Activated naive CD4-positive, alpha-beta T cell treated with anti-CD3 and anti-CD28 coated beads for 36 hours (primary cell): ENCODE measurements around the gene KLF6. TPM values are rescaled to one million over a fixed set of nuclear protein-coding genes. Genes with fewer than 3 reads are reported as not detected.

ENCODE experiments used
- CTCF ChIA-PET: fragments of 350-600 bp; sonication (Branson Sonifier 250); formaldehyde crosslinking; loops from one replicate; lab custom pipeline; 2021; ENCODE audit warnings: antibody characterized with exemption; lab: Charles Lee
- DNase-seq: peaks from one replicate; pipeline ENCODE4 v3.0.0-alpha.2; 2020
- H3K27ac Mint-ChIP-seq: one replicate; pipeline ENCODE4 v1.8.0; 2021; ENCODE audit warnings: mild to moderate bottlenecking, mixed read lengths
- H3K27me3 Mint-ChIP-seq: one replicate; pipeline ENCODE4 v1.8.0; 2021; ENCODE audit warnings: low read depth, mixed read lengths
- H3K36me3 Mint-ChIP-seq: one replicate; pipeline ENCODE4 v1.8.0; 2021; ENCODE audit warnings: low read depth, mixed read lengths
- H3K4me1 Mint-ChIP-seq: one replicate; pipeline ENCODE4 v1.8.0; 2021; ENCODE audit warnings: low read depth, mixed read lengths
- H3K4me3 Mint-ChIP-seq: one replicate; pipeline ENCODE4 v1.8.0; 2021; ENCODE audit warnings: mild to moderate bottlenecking, moderate library complexity, mixed read lengths
- H3K9me3 Mint-ChIP-seq: one replicate; pipeline ENCODE4 v1.8.0; 2021; ENCODE audit warnings: mixed read lengths
- intact Hi-C: fragments of 100-400 bp; cut with micrococcal nuclease; formaldehyde crosslinking; loops from one replicate; pipeline ENCODE4 v1.15.1; 2023
- total RNA-seq, 2 experiments: library from RNA; stranded (reverse); gene quantifications; one replicate each; pipeline ENCODE4 v1.2.3, GENCODE V29; 2021

Gene KLF6
- total RNA-seq, 2 experiments from 2014 or later: 78.9 to 82.1 TPM

DNA sequence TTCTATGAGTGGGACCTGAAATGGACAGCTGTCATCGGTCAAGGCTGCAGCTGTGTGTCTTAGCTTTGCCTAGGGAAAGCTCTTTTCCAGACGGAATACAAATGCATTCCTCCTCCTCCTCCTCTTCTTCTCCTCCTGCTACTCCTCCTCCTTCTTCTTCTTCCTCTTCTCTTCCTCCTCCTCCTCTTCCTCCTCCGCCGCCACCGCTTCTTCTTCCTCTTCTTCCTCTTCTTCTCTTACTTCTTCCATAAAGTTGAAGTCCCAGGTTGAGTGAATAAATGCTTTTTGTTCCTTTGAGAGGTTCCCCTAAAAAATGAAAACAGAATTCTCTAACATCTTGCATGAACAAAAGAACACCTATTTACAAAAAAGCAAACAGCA, 28.7 kb downstream of the KLF6 start:
- no peak overlapping the region for H3K4me3 Mint-ChIP-seq
- H3K36me3 Mint-ChIP-seq: peaks cover 4% of the 10 kb centered on the region
- H3K9me3 Mint-ChIP-seq: peaks cover 6% of the 10 kb centered on the region
- peaks cover 64% of the 10 kb centered on the region for H3K4me1 Mint-ChIP-seq
- peak overlapping the region; percentile 99 for H3K27ac Mint-ChIP-seq
- no peaks in the 10 kb centered on the region for H3K27me3 Mint-ChIP-seq
- CTCF ChIA-PET: interaction anchor here (1.8 kb wide), 1 partner anchor 18 kb away, joined by 6 read pairs; no protein-coding TSS in a partner anchor
- intact Hi-C loops: loop anchor here (5.0 kb wide), 3 partner anchors 69 to 896 kb away; no protein-coding TSS in a partner anchor
- no peak for DNase-seq

DNA sequence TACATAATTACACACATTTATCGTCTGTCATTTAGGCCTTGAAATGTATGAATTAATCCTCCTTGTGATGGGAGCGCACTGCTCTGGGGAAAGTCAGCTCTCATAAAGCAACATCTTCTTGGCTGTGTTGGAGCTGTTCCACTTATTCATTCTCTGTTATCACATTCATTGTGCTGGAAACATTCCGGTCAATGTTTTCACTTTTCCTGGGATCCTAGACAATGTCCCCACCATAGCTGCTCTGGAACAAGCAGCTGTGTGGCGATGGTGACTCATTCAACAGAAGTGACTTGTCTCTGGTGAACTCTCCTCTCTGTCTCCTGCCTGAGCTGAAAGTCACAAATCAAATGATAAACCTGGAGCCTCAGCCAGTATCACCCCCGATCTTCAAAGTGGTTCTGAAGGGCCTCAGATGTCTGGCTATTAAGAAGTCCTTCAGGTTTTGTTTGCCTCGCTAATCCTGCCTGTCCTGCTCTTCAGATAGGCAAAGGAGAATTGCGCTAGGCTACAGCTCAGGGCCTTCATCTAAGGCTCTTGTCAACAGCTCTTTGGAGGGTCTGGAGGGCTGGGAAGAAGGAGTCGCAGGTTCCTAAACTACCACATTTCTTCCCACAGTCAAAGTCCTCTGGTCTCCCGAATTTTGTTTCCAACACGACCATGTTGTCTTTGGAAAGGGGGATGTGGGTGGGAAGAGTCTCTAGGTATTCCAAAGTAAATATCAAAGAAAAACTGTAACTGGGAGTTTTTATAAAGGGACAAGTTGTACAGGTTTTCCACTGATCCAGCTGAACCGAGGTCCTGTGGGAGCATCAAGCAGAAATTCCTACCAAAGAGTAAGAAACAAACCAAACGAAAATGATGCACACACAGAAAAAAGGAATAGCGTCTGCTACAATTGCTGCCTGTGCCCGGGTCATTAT, 29.3 kb downstream of the KLF6 start:
- Mint-ChIP-seq H3K9me3 (peaks cover under 1% of the 10 kb centered on the region), H3K4me3 (no peak overlapping the region), H3K27ac (no peak overlapping the region), H3K27me3 (no peaks in the 10 kb centered on the region), H3K4me1 (peaks cover 58% of the 10 kb centered on the region), H3K36me3 (peaks cover under 1% of the 10 kb centered on the region)
- peak; percentile 48 for DNase-seq
- CTCF ChIA-PET: interaction anchor here (0.6 to 1.8 kb wide), 2 partner anchors 12 to 19 kb away, joined by 3 to 6 read pairs; no protein-coding TSS in a partner anchor
- intact Hi-C loops: loop anchor here (5.0 kb wide), 3 partner anchors 68 to 897 kb away; no protein-coding TSS in a partner anchor

DNA sequence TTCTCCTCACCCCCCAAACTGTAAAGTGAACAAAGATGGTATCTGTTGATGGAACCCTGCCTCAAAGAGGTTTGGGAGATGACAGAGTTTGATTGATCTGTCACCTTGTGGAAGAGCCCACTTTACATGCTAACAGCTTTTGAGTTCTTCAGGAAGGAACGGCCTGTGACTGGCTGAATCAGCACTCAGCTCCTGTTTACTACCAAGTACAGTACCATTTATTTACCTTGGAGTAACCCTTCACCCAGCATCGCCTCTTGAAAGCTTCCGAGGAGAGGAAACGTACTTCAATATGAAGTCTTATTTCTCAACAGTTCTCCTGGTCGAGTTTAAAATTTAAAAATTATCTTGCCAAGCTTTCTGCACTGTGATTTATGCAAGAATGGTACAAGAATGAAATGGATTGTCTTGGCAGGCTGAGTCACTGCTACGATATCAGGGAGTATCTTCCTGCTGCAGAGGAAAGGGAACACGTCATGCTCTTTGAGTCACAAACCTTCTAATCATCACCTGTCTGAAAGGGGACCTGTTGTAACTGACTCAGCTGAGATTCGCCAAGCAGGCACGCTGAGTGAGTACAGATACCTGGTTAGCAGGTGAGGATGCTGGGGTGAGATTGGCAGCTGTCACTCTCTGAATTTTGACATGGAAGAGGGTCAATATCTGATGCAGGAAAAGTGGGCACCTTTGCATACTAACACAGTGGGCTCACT, 30.1 kb downstream of the KLF6 start:
- intact Hi-C loops: loop anchor here (5.0 kb wide), 3 partner anchors 68 to 897 kb away; no protein-coding TSS in a partner anchor
- peak; percentile 36 for DNase-seq
- Mint-ChIP-seq H3K27me3 (no peaks in the 10 kb centered on the region), H3K4me3 (no peak overlapping the region), H3K9me3 (no peaks in the 10 kb centered on the region), H3K27ac (no peak overlapping the region), H3K4me1 (peaks cover 51% of the 10 kb centered on the region), H3K36me3 (no peaks in the 10 kb centered on the region)
- CTCF ChIA-PET: interaction anchor here (0.6 kb wide), 1 partner anchor 11 kb away, joined by 3 read pairs; no protein-coding TSS in a partner anchor

DNA sequence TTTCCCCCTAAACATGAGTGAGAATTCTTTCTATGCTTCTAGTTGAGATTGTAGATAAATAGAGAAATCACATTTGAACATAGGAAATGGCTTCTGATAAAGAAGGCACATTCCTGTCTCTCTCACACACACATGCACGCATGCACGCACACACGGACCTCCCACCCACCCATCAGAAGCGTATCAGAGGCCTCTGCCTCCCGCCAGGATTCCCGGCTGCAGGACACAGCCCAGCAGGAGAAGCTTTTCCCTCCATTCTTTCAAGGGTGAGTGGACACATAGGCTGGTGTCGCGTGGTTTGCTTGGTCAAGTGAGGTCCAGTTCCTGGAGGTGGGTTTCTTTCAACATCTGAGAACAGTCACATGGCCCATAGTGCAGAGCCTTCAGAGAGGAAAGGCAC, 34.2 kb downstream of the KLF6 start:
- Mint-ChIP-seq H3K9me3 (no peaks in the 10 kb centered on the region), H3K27me3 (no peaks in the 10 kb centered on the region), H3K4me1 (peaks cover 14% of the 10 kb centered on the region), H3K4me3 (no peak overlapping the region), H3K27ac (no peak overlapping the region), H3K36me3 (no peaks in the 10 kb centered on the region)
- CTCF ChIA-PET: no interaction called here
- intact Hi-C loops: no loop called here
- DNase-seq: no peak

DNA sequence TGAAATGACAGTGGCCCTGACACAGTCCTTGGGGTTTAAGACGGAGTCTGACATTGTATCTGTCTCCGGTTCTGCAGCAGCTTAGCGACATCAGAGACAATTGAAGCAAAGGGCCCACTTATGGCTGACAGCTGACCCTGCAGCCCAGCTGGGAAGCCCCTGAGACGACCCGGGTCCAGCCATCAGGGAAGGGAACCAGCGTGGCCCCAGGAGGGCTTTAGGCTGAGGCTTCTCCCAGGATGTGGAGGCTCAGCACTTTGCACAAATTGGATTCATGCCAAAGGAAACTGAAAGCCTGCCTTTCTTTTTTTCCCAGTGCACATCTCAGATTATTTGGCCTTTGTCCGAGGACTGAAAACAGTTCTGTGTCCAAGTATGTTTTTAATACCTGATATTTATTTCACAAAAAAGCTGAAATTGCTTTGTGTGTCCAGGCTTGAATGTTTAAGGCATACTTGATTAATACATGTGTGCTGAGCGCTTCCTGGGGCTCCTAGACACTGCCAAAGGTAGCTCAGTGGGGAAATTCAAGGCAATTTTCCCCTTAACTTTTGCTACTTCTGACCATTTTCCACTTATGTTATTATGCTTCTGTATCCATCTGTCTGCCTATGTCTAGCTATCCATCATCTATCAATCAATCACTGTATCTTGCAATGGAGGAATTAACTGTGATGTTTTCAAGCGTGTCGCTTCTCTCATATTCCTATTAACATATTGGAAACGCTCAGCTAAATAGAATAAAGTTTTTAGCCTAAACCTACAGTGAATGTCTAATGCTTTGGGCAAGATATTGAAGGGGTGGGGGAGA, 34.8 kb downstream of the KLF6 start:
- Mint-ChIP-seq H3K27ac (no peak overlapping the region), H3K9me3 (no peaks in the 10 kb centered on the region), H3K36me3 (no peaks in the 10 kb centered on the region), H3K4me1 (peaks cover 8% of the 10 kb centered on the region), H3K27me3 (no peaks in the 10 kb centered on the region), H3K4me3 (no peak overlapping the region)
- DNase-seq: no peak
- intact Hi-C loops: no loop called here
- CTCF ChIA-PET: no interaction called here

DNA sequence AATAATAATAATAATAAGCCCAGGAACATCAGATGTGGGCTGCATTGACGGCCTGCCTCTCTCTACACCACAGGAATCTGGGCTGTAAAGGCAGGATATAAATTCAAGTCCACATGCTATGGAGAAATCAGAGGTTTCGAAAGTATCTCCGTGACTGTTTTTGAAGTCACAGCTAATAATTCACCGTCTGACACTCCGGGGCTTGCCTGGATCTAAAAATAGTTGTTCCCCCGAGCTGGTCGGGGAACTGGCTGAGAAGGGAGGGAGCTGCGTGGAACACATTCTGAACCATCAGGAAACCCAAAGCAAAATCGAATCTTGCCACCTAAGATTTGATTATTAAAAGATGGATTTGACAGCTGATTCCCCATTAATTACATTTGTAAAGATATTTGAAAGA, 35.4 kb downstream of the KLF6 start:
- CTCF ChIA-PET: no interaction called here
- Mint-ChIP-seq H3K27ac (no peak overlapping the region), H3K36me3 (no peaks in the 10 kb centered on the region), H3K27me3 (no peaks in the 10 kb centered on the region), H3K4me3 (no peak overlapping the region), H3K9me3 (no peaks in the 10 kb centered on the region), H3K4me1 (peaks cover 5% of the 10 kb centered on the region)
- intact Hi-C loops: no loop called here
- DNase-seq: no peak

DNA sequence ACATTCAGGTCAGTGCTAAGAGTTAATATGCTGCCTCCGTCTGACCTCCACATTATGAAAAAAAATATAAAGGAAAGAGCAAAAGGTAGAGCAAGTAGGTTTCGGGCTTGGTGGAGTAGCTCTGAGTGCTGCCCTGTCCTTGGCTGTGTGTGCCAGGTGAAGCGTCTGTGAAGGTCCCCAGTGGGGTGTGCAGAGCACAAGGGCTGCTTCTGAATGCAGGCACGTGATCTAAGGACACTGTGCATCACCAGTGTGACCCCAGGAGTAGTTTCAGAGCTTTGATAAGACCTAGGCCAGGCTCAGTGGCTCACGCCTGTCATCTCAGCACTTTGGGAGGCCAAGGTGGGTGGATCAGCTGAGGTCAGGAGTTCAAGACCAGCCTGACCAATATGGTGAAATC, 36.0 kb downstream of the KLF6 start:
- intact Hi-C loops: no loop called here
- CTCF ChIA-PET: no interaction called here
- Mint-ChIP-seq H3K36me3 (no peaks in the 10 kb centered on the region), H3K27ac (no peak overlapping the region), H3K4me1 (peaks cover 5% of the 10 kb centered on the region), H3K4me3 (no peak overlapping the region), H3K9me3 (no peaks in the 10 kb centered on the region), H3K27me3 (no peaks in the 10 kb centered on the region)
- DNase-seq: no peak

DNA sequence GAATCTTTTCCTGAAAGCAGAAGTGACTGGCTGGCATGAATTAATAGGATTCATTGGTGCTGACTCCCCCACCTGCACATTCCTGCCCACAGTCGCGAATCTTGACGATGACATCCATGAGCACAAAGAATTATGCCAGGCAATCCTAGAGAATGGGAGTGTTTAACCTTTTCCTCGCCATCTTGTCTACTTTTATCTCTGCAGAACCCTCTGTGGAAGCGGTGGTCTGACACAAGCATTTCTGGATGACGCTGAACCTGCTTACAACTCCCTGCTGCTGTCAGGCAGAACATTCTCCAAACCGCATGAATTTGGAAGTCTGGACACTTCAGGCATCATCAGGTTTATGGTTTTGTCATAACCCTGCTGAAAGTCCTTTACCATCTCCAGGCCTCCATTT, 36.5 kb downstream of the KLF6 start:
- CTCF ChIA-PET: interaction anchor here (0.7 kb wide), 1 partner anchor 41 kb away, joined by 3 read pairs; no protein-coding TSS in a partner anchor

DNA sequence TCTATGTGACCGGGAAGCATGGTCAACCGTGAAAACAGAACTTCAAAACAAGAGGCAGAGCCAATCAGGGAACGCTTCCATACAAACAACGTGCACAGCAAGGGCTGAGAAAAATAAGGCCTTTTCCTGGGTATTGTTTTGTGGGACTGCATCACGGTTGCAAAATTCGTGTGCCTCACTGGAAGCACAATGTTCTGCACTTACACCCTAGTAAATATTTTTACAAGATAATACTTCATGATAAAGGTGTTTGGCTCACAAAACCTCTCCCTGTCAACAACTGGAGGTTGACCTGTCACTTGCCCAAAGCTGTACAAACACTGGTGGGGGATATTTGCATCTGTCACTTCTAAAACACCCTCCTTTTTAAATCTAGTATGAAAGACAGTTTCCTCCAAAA, 37.0 kb downstream of the KLF6 start:
- peaks cover 5% of the 10 kb centered on the region for H3K4me1 Mint-ChIP-seq
- H3K27ac Mint-ChIP-seq: no peak overlapping the region
- intact Hi-C loops: no loop called here
- H3K4me3 Mint-ChIP-seq: no peak overlapping the region
- CTCF ChIA-PET: interaction anchor here (0.7 kb wide), 1 partner anchor 41 kb away, joined by 3 read pairs; no protein-coding TSS in a partner anchor
- no peaks in the 10 kb centered on the region for H3K36me3 Mint-ChIP-seq
- H3K9me3 Mint-ChIP-seq: no peaks in the 10 kb centered on the region
- no peaks in the 10 kb centered on the region for H3K27me3 Mint-ChIP-seq
- DNase-seq: no peak

More for the DNA sequence above, 36.5 kb downstream of the KLF6 start:
- intact Hi-C loops: no loop called here
- peak overlapping the region; percentile 53 for H3K27ac Mint-ChIP-seq
- H3K27me3 Mint-ChIP-seq: no peaks in the 10 kb centered on the region
- H3K36me3 Mint-ChIP-seq: no peaks in the 10 kb centered on the region
- peaks cover 5% of the 10 kb centered on the region for H3K4me1 Mint-ChIP-seq
- no peak overlapping the region for H3K4me3 Mint-ChIP-seq
- DNase-seq: no peak
- H3K9me3 Mint-ChIP-seq: no peaks in the 10 kb centered on the region

DNA sequence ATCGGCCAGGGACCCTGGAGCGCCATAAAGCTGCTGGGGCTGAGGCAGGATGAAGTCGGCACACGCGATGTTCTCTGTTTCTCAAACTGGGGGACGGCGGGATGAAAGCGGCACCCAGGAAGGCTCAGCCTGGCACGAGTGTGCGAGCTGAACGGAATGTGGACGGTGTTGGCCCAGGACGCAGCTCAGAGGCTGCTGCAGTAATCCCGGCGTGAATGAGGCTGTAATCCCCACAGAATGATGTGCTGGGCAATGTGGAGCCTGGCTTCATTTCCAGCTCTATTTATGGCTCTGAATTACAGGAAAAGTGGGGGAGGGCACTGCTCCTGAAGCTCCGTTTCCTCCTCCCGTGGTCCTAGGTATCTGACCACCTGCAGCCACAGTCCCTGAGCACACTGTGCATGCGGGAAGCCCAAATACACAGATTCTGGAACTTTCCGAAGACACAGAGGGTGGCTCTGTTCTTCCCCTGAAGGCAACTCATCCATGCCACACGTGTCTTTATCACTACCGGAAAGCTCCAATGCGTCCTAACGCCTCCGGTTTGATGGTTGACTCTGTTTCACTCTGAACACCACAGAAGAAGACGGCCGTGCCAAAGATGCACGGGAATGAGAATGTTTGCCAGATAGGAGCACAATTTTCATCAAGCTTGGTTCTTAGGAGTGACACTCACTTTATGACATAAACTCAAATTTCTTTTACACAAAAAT, 37.6 kb downstream of the KLF6 start:
- no peak for DNase-seq
- intact Hi-C loops: no loop called here
- H3K4me3 Mint-ChIP-seq: no peak overlapping the region
- peaks cover 5% of the 10 kb centered on the region for H3K4me1 Mint-ChIP-seq
- no peaks in the 10 kb centered on the region for H3K36me3 Mint-ChIP-seq
- no peaks in the 10 kb centered on the region for H3K27me3 Mint-ChIP-seq
- H3K27ac Mint-ChIP-seq: no peak overlapping the region
- CTCF ChIA-PET: interaction anchor here (0.7 kb wide), 1 partner anchor 42 kb away, joined by 3 read pairs; no protein-coding TSS in a partner anchor
- H3K9me3 Mint-ChIP-seq: no peaks in the 10 kb centered on the region

DNA sequence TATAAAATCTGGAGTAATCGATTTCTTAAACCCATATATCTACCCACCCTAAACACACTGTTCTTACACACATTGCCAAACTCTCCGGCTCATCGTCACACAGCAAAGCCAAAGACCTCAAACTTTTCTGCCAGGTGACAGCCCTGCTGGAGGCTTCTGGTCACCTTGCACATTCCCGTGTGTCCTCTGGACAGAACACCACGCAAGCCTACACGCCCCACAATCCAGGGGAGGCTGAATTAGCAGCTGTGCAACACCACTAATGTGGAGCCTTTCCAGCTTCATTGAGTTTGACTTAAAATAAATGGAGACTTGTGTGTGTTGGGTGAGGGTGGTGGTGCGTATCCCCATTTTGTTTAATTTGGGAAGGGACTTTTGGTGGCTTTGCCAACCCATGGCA, 38.4 kb downstream of the KLF6 start:
- H3K4me1 Mint-ChIP-seq: peaks cover 12% of the 10 kb centered on the region
- H3K4me3 Mint-ChIP-seq: no peak overlapping the region
- intact Hi-C loops: no loop called here
- DNase-seq: no peak
- no peak overlapping the region for H3K27ac Mint-ChIP-seq
- H3K9me3 Mint-ChIP-seq: no peaks in the 10 kb centered on the region
- H3K27me3 Mint-ChIP-seq: no peaks in the 10 kb centered on the region
- no peaks in the 10 kb centered on the region for H3K36me3 Mint-ChIP-seq
- CTCF ChIA-PET: no interaction called here
